NT2/D1 (cell line): Measurements from ENCODE around the gene ANKRD29.

Experiments
- DNase-seq: peaks from one replicate; pipeline ENCODE4 v3.0.0-alpha.2; 2011; ENCODE audit warnings: low read depth, low spot score
- H3K27me3 ChIP-seq: 2 replicates; pipeline ENCODE4 v1.6.0; 2011; ENCODE audit warnings: mild to moderate bottlenecking; ENCODE audit not compliant: insufficient read length, insufficient read depth
- H3K36me3 ChIP-seq: 2 replicates; pipeline ENCODE4 v1.6.1; 2011; ENCODE audit warnings: mild to moderate bottlenecking, low read length, mixed read lengths; ENCODE audit not compliant: insufficient read depth, insufficient read length
- H3K4me1 ChIP-seq: 2 replicates; pipeline ENCODE4 v1.5.1; 2011; ENCODE audit not compliant: insufficient read depth, insufficient read length
- H3K4me3 ChIP-seq: 2 replicates; pipeline ENCODE4 v1.5.1; 2011; ENCODE audit warnings: low read depth; ENCODE audit not compliant: insufficient read length
- H3K9ac ChIP-seq: 2 replicates; pipeline ENCODE4 v1.6.0; 2011; ENCODE audit warnings: low read depth; ENCODE audit not compliant: insufficient read length
- H3K9me3 ChIP-seq: 2 replicates; pipeline ENCODE4 v1.5.1; 2011; ENCODE audit warnings: mild to moderate bottlenecking, low read length; ENCODE audit not compliant: insufficient read depth
- SUZ12 ChIP-seq: IDR thresholded peaks from 2 replicates; pipeline ENCODE4 v1.6.1; 2011; ENCODE audit not compliant: insufficient read length, insufficient read depth; ENCODE audit errors: extremely low read depth
- YY1 ChIP-seq: IDR thresholded peaks from 2 replicates; pipeline ENCODE4 v1.6.1; 2011; ENCODE audit not compliant: insufficient read length, insufficient read depth
- ZNF274 ChIP-seq: IDR thresholded peaks from 2 replicates; pipeline ENCODE4 v1.6.1; 2011; ENCODE audit warnings: mild to moderate bottlenecking, low read depth, low read length

Gene ANKRD29

DNA sequence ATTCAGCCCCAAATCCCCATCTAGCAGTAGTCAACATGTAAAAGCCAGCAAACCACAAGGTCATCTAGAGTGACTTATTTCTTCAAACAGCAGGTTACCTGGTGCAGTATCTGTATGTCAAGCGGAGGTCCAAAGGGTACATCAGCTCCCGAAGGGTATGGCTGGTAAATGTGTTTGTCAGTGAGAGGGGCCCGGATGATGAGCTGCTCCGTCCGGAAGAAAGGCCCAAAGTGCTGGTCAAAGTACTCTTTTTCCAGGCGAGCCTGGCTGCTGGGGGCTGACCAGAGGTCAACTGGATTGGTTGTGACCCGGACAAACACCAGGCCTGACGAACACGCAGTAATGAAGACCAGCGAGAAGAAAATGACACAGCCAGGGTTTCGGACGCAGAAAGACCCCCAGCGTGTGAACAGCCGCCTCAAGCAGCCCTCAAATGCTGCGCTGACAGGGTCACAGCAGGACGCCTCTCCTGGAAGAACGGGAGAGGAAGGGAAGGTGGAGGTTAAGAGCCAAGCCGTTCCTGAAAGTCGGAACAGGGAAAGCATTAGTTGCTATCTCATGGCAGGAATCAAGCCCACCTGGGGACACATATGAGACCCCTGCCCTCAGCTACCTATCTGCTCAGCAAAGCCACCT is 106.4 kb downstream of the ANKRD29 start:
- DNase-seq = no peak
- no peak overlapping the region for H3K4me3 ChIP-seq
- H3K9ac ChIP-seq = no peak overlapping the region
- TF ChIP-seq ZNF274 (no peak), YY1 (no peak), SUZ12 (no peak)
- H3K4me1 ChIP-seq = no peaks in the 10 kb centered on the region
- H3K36me3 ChIP-seq = peaks cover 78% of the 10 kb centered on the region
- H3K9me3 ChIP-seq = no peaks in the 10 kb centered on the region
- H3K27me3 ChIP-seq = no peaks in the 10 kb centered on the region

- H3K27me3 ChIP-seq = no peaks in the 10 kb centered on the region
- H3K4me3 ChIP-seq = no peak overlapping the region
- no peaks in the 10 kb centered on the region for H3K4me1 ChIP-seq
- no peak for DNase-seq
- no peak for TF ChIP-seq YY1
- TF ChIP-seq SUZ12 = no peak
- TF ChIP-seq ZNF274 = no peak
- no peaks in the 10 kb centered on the region for H3K9me3 ChIP-seq
- no peak overlapping the region for H3K9ac ChIP-seq
- H3K36me3 ChIP-seq = peaks cover 71% of the 10 kb centered on the region
Observed at GRCh38 chr18:23553887-23554286, 108.8 kb downstream of the ANKRD29 start.

DNA sequence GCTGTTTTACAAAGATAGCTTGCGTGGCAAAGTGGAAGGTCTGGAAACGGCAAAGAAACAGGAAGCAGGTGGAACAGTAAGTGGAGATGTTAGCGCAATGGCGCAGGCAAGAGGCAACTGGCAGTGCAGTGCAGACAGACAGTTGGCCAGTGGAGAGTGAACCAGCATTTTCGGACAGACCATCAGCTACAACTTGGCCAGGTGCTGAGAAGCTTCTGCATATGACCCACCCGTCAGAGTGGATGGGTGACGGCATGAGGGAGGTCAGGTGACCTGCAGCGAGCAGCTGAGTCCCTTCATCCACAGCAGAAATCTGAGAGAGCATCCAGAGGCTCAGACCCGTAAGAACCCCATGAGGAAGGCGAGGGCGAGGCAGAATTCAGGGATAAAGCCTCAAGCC is 110.2 kb downstream of the ANKRD29 start:
- Histone ChIP-seq H3K9me3 (no peaks in the 10 kb centered on the region), H3K9ac (no peak overlapping the region), H3K4me1 (no peaks in the 10 kb centered on the region), H3K27me3 (no peaks in the 10 kb centered on the region), H3K36me3 (peaks cover 74% of the 10 kb centered on the region), H3K4me3 (no peak overlapping the region)
- TF ChIP-seq SUZ12 (no peak), YY1 (no peak), ZNF274 (no peak)
- no peak for DNase-seq

DNA sequence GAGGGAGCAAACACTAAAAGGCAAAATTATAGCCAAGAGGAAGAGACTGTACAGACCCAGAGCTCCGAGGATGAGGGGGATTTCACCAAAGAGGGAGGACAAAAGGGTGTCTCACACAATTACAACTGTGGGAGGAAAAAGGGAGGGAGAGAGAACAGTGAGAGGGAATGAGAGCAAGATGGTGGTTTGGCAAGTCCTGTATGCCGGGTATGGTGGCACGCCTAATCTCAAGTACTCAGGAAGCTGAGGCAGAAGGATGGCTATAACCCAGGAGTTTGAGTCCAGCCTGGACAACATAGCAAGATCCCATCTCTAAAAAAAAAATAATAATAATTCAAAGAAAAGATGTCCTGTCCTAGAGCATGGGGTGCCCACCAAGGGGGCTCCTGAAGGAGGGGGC is 110.7 kb downstream of the ANKRD29 start:
- Histone ChIP-seq H3K27me3 (no peaks in the 10 kb centered on the region), H3K9me3 (no peaks in the 10 kb centered on the region), H3K4me3 (no peak overlapping the region), H3K9ac (no peak overlapping the region), H3K4me1 (no peaks in the 10 kb centered on the region), H3K36me3 (peaks cover 73% of the 10 kb centered on the region)
- no peak for DNase-seq
- TF ChIP-seq YY1 (no peak), ZNF274 (no peak), SUZ12 (no peak)

GRCh38 chr18:23550898-23551297 is 111.8 kb downstream of the ANKRD29 start:
- Histone ChIP-seq H3K9me3 (no peaks in the 10 kb centered on the region), H3K27me3 (no peaks in the 10 kb centered on the region), H3K36me3 (peaks cover 67% of the 10 kb centered on the region), H3K9ac (no peak overlapping the region), H3K4me1 (no peaks in the 10 kb centered on the region), H3K4me3 (no peak overlapping the region)
- TF ChIP-seq ZNF274 = no peak
- no peak for TF ChIP-seq SUZ12
- TF ChIP-seq YY1 = no peak
- DNase-seq = no peak
